ENCODE measurements around the gene LRRC8D. TPM values are rescaled to one million over a fixed set of nuclear protein-coding genes. Genes with fewer than 3 reads are reported as not detected.

The LRRC8D gene
- polyA plus RNA-seq, 2 donors = 3.5 to 7.1 TPM

DNA sequence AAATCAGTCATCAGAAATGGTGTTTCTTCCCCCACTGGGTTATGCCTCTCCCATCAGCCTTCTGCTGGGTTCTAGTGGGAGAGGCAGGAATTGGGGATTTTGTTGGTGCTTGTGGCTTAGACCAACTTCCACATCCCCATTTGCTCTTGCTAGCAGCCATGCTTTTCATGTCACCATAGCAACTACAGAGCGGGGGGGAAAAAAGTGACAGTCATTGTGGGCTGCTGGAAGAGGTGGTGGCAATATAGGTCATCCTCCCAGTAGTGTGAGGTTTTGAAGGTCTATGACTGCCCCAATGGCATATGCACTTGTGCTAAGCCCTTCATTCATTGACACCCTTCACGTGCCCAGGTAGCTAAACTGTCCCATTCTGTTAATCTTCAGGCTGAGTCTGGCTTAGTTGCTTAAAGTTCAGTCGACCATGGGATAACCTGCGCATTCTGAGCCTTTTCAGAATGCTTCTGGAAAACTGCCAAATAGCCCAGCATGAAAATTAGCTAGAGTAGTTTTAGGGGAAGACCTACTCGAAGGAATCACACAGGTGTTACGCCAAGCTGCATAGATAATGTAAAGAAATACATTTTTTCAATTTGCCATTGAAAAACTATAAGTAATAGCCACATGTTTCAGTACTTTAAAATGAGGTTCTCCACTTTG is 120.4 kb downstream of the LRRC8D start:
- Histone ChIP-seq H3K4me3 (ENCODE audit: low read depth in 1 of 2, low read length in 2 of 2) (no peak overlapping the region), H3K27ac (ENCODE audit: low read depth in 2 of 2, low read length in 1 of 2) (no peak overlapping the region), H3K36me3 (ENCODE audit: control insufficient read depth in 2 of 2, insufficient read depth in 2 of 2, low read length in 1 of 2) (no peaks in the 10 kb centered on the region), H3K9me3 (ENCODE audit: control insufficient read depth in 2 of 2, insufficient read depth in 1 of 2, low read depth in 1 of 2, low read length in 1 of 2) (no peaks in the 10 kb centered on the region), H3K4me1 (ENCODE audit: control insufficient read depth in 2 of 2, insufficient read depth in 2 of 2, low read length in 1 of 2) (peaks cover 0 to 2% of the 10 kb centered on the region in 2 donors), H3K27me3 (ENCODE audit: control insufficient read depth in 1 of 2, insufficient read depth in 2 of 2, low read length in 2 of 2) (no peaks in the 10 kb centered on the region)
- WGBS, 2 donors = 86 to 90% methylated on average over 6 of the region's 6 CpGs

DNA sequence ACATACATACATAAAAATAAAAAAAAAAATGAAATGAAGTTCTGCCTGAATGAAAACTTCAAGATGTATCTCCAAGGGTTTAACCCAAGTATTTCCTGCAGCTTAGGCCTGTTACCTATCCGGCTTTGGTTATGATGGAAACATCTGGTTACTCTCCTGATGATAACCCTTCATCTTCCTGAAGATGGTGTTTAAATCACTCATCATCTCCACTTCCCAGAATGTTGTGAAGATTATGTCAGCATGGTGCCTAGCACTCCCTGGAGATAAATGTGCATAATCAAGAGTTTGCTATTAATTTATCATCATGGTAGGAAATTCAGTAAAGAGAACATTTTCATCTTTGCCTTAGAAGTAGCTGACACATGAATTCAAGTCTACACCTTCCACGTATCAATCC is 121.2 kb downstream of the LRRC8D start:
- Histone ChIP-seq H3K4me1 (ENCODE audit: control insufficient read depth in 2 of 2, insufficient read depth in 2 of 2, low read length in 1 of 2) (peaks cover 0 to 2% of the 10 kb centered on the region in 2 donors), H3K27me3 (ENCODE audit: control insufficient read depth in 1 of 2, insufficient read depth in 2 of 2, low read length in 2 of 2) (no peaks in the 10 kb centered on the region), H3K9me3 (ENCODE audit: control insufficient read depth in 2 of 2, insufficient read depth in 1 of 2, low read depth in 1 of 2, low read length in 1 of 2) (no peaks in the 10 kb centered on the region), H3K36me3 (ENCODE audit: control insufficient read depth in 2 of 2, insufficient read depth in 2 of 2, low read length in 1 of 2) (no peaks in the 10 kb centered on the region), H3K4me3 (ENCODE audit: low read depth in 1 of 2, low read length in 2 of 2) (no peak overlapping the region), H3K27ac (ENCODE audit: low read depth in 2 of 2, low read length in 1 of 2) (no peak overlapping the region)
- WGBS, 2 donors = 91 to 97% methylated on average over 2 of the region's 2 CpGs

DNA sequence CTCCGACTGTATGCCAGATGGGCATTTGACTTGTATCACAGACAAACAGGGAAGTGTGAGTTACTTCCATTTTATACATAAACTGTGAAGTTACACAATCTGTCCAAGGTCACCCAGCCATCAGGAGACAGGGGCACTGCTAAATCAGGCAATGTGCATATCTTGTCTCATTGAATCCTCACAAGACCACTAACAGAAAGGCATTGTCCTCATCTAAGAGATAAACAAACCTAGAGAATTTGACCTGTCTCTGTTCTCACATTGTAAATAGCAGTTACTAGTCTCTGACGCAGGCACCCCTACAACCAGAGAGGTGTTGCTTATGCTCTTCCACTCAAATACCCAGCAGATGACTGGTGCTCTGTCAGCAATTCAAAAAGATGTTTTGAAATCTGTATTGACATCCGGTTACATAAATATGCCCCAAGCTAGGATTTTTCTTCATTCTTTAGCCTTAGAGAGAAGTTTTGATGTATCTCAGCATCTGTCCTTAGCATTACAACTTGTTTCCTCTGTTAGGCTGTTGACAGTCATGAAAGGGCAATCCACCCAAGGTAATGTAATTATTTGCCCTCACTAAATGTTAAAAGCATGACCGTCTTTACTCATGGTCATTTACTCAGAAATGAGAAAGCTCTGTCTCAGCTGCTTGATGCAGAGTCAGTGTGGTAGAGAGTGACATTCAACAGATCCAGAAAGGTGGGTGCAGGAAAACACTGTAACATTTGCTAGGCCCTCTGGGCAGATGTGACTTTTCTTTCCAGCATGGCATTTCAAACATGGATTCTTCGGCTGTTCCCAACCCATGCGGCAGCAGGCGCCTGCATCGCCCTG is 122.2 kb downstream of the LRRC8D start:
- WGBS, 2 donors = 83 to 85% methylated on average over 8 of the region's 8 CpGs
- Histone ChIP-seq H3K27ac (ENCODE audit: low read depth in 2 of 2, low read length in 1 of 2) (no peak overlapping the region), H3K36me3 (ENCODE audit: control insufficient read depth in 2 of 2, insufficient read depth in 2 of 2, low read length in 1 of 2) (no peaks in the 10 kb centered on the region), H3K4me1 (ENCODE audit: control insufficient read depth in 2 of 2, insufficient read depth in 2 of 2, low read length in 1 of 2) (peaks cover 0 to 2% of the 10 kb centered on the region in 2 donors), H3K27me3 (ENCODE audit: control insufficient read depth in 1 of 2, insufficient read depth in 2 of 2, low read length in 2 of 2) (no peaks in the 10 kb centered on the region), H3K4me3 (ENCODE audit: low read depth in 1 of 2, low read length in 2 of 2) (no peak overlapping the region), H3K9me3 (ENCODE audit: control insufficient read depth in 2 of 2, insufficient read depth in 1 of 2, low read depth in 1 of 2, low read length in 1 of 2) (no peaks in the 10 kb centered on the region)

DNA sequence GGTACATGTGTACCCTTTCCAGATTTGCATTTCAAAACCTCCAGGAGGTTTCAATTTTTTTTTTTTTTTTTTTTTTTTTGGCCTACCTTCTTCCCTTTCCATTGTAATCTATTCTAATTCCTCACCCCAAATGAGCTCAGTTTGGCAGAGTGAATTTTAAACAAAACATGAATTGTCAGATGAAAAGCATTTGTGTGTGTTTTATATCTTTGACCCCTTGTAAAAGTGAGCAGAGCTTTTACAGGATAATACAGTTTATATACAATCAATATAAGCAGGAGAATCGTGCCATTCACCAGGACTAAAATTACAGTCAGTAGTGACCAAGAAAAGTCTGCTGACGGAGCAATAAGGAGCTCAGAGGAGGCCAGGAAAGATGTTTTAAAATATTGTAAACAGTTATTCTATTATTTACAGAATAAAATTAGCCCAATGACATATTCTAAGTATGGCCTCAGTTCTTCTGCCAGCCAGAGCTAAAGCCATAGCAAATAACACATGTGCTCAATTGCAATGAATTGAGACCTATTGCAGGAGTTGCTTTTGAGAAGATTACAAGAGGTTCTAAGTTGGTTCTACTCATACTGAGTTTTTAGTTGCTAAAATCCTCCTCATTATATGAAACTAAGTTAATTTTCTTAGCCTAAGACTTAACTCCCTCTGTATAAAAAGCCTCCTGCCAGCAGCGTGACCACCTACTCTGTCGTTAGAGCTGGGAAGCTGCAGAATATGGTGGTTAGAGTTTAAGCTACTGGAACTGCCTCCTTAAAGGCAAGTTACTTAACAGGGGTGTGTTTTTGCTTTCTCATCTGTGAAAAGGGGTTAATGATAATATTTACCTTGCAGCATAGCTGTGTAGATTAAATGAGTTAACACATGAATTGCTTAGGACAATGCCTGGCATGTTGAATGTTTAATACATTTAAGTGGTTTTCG is 123.3 kb downstream of the LRRC8D start:
- Histone ChIP-seq H3K4me1 (ENCODE audit: control insufficient read depth in 2 of 2, insufficient read depth in 2 of 2, low read length in 1 of 2) (peaks cover 0 to 2% of the 10 kb centered on the region in 2 donors), H3K27ac (ENCODE audit: low read depth in 2 of 2, low read length in 1 of 2) (no peak overlapping the region), H3K9me3 (ENCODE audit: control insufficient read depth in 2 of 2, insufficient read depth in 1 of 2, low read depth in 1 of 2, low read length in 1 of 2) (no peaks in the 10 kb centered on the region), H3K36me3 (ENCODE audit: control insufficient read depth in 2 of 2, insufficient read depth in 2 of 2, low read length in 1 of 2) (no peaks in the 10 kb centered on the region), H3K27me3 (ENCODE audit: control insufficient read depth in 1 of 2, insufficient read depth in 2 of 2, low read length in 2 of 2) (no peaks in the 10 kb centered on the region), H3K4me3 (ENCODE audit: low read depth in 1 of 2, low read length in 2 of 2) (no peak overlapping the region)
- WGBS, 2 donors = 61 to 66% methylated on average over 5 of the region's 5 CpGs

DNA sequence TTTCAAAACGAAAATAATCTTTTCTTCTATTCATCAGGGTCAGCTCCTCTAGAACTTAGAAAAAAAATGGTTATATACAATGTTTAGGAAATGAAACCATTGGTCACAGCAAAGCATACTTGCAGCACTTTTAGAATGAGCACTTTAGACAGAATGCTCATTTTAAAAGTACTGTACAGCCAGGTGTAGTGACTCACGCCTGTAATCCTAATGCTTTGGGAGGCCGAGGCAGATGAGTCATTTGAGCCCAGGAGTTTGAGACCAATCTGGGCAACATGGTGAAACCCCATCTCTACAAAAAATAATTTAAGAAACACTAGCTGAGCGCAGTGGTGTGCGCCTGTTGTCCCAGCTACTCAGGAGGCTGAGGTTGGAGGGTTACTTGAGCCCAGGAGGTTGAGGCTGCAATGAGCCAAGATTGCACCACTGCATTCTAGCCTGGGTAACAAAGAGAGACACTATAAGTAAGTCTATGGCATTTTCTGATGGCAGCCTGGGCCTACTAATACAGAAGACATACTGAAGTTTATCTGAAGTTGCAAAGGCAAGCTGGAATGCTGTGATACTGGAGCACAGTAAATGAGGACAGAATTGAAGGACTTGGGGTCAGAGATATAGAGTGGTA is 125.1 kb downstream of the LRRC8D start:
- Histone ChIP-seq H3K27me3 (ENCODE audit: control insufficient read depth in 1 of 2, insufficient read depth in 2 of 2, low read length in 2 of 2) (no peaks in the 10 kb centered on the region), H3K27ac (ENCODE audit: low read depth in 2 of 2, low read length in 1 of 2) (no peak overlapping the region), H3K36me3 (ENCODE audit: control insufficient read depth in 2 of 2, insufficient read depth in 2 of 2, low read length in 1 of 2) (no peaks in the 10 kb centered on the region), H3K9me3 (ENCODE audit: control insufficient read depth in 2 of 2, insufficient read depth in 1 of 2, low read depth in 1 of 2, low read length in 1 of 2) (no peaks in the 10 kb centered on the region), H3K4me1 (ENCODE audit: control insufficient read depth in 2 of 2, insufficient read depth in 2 of 2, low read length in 1 of 2) (peaks cover 0 to 2% of the 10 kb centered on the region in 2 donors), H3K4me3 (ENCODE audit: low read depth in 1 of 2, low read length in 2 of 2) (no peak overlapping the region)
- 68 to 73% methylated on average over 5 of the region's 5 CpGs for WGBS, 2 donors

DNA sequence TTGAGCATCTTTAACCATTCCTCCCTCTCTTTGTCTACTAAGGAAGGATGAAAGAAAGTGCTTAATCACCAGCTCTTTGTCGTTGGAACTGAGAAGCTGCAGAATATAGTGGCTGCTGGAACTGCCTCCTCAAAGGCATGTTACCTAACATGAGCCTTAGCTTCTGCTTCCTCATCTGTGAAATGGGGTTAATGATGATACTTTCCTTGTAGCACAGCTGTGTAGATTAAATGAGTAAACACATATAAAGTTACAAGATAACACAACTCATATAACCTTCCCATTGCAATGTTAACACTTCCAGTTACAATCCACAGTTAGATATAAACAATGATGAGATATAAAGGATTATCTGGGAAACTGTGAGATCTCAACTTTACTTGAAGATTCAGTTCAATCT is 125.7 kb downstream of the LRRC8D start:
- no peak overlapping the region for H3K27ac ChIP-seq (ENCODE audit: low read depth in 2 of 2, low read length in 1 of 2)
- H3K4me1 ChIP-seq (ENCODE audit: control insufficient read depth in 2 of 2, insufficient read depth in 2 of 2, low read length in 1 of 2) = peaks cover 0 to 2% of the 10 kb centered on the region in 2 donors
- H3K9me3 ChIP-seq (ENCODE audit: control insufficient read depth in 2 of 2, insufficient read depth in 1 of 2, low read depth in 1 of 2, low read length in 1 of 2) = no peaks in the 10 kb centered on the region
- no peaks in the 10 kb centered on the region for H3K27me3 ChIP-seq (ENCODE audit: control insufficient read depth in 1 of 2, insufficient read depth in 2 of 2, low read length in 2 of 2)
- no peak overlapping the region for H3K4me3 ChIP-seq (ENCODE audit: low read depth in 1 of 2, low read length in 2 of 2)
- no peaks in the 10 kb centered on the region for H3K36me3 ChIP-seq (ENCODE audit: control insufficient read depth in 2 of 2, insufficient read depth in 2 of 2, low read length in 1 of 2)
- WGBS, 2 donors = 35 to 38% methylated on average over 1 of the region's 1 CpG

DNA sequence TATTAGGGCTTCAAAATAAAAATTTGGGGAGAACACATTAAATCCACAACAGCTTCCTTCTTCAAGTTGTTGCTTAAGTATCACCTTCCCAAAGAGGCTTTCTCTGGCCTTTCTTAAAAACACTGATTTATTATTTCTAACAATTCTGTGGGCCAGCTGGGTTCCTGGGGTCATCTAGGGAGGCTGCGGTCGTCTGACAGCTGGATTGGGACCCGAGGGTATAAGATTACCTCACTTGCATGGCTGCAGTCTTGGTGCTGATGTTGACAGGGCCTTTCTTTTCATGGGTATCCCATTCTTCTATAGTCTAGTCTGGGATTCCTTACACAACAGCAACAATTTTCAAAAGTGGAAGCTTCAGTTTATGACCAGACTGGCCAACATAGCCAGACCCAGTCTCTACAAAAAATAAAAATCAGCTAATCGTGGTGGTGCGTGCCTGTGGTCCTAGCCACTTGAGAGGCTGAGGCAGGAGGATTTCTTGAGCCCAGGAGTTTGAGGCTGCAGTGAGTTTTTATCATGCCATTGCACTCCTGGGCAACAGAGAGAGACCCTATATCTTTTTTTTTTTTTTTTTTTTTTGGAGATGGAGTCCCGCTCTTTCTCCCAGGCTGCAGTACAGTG is 128.0 kb downstream of the LRRC8D start:
- no peak overlapping the region for H3K4me3 ChIP-seq (ENCODE audit: low read depth in 1 of 2, low read length in 2 of 2)
- no peaks in the 10 kb centered on the region for H3K27me3 ChIP-seq (ENCODE audit: control insufficient read depth in 1 of 2, insufficient read depth in 2 of 2, low read length in 2 of 2)
- no peaks in the 10 kb centered on the region for H3K9me3 ChIP-seq (ENCODE audit: control insufficient read depth in 2 of 2, insufficient read depth in 1 of 2, low read depth in 1 of 2, low read length in 1 of 2)
- H3K36me3 ChIP-seq (ENCODE audit: control insufficient read depth in 2 of 2, insufficient read depth in 2 of 2, low read length in 1 of 2) = no peaks in the 10 kb centered on the region
- WGBS, 2 donors = 91 to 92% methylated on average over 6 of the region's 6 CpGs
- H3K4me1 ChIP-seq (ENCODE audit: control insufficient read depth in 2 of 2, insufficient read depth in 2 of 2, low read length in 1 of 2) = peaks cover 0 to 2% of the 10 kb centered on the region in 2 donors
- H3K27ac ChIP-seq (ENCODE audit: low read depth in 2 of 2, low read length in 1 of 2) = no peak overlapping the region

DNA sequence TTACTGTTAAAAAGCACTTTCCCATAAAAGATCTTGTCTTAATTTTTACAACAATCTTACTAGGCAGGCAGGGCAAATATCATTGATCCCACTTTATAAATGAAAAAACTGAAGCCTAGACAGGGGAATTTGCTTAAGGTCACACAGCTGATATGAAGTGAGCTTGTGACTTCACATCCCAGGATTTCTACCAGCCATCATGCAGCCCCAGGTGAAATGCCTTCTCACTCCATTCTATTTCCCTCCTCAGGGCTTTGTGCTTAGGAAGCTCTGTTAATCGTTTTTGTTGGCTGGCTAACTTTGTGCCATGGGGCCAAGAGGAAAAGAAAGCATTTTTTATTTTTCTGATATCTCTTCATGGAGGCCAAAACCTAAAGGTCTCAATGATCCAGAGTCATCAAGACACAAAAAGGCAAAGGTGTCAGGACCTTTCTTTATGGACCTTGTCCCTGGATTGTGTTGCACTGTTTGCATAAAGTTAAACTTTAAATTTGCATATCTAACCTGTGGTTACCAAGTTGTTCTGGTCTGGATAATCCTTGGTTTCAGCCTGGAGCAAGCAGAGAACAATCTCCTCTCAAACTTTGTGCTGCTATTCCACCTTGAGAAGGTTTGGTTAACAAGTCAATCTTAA is 129.3 kb downstream of the LRRC8D start:
- no peaks in the 10 kb centered on the region for H3K9me3 ChIP-seq (ENCODE audit: control insufficient read depth in 2 of 2, insufficient read depth in 1 of 2, low read depth in 1 of 2, low read length in 1 of 2)
- H3K36me3 ChIP-seq (ENCODE audit: control insufficient read depth in 2 of 2, insufficient read depth in 2 of 2, low read length in 1 of 2) = no peaks in the 10 kb centered on the region
- H3K27me3 ChIP-seq (ENCODE audit: control insufficient read depth in 1 of 2, insufficient read depth in 2 of 2, low read length in 2 of 2) = no peaks in the 10 kb centered on the region
- no peak overlapping the region for H3K4me3 ChIP-seq (ENCODE audit: low read depth in 1 of 2, low read length in 2 of 2)
- H3K4me1 ChIP-seq (ENCODE audit: control insufficient read depth in 2 of 2, insufficient read depth in 2 of 2, low read length in 1 of 2) = peaks cover 0 to 4% of the 10 kb centered on the region in 2 donors
- H3K27ac ChIP-seq (ENCODE audit: low read depth in 2 of 2, low read length in 1 of 2) = no peak overlapping the region
- 8 to 17% methylated on average over 1 of the region's 1 CpG for whole genome bisulfite sequencing, 2 donors

Data from esophagus (tissue), 2 donors.